ENCODE measurements around the gene P4HA3. TPM values are rescaled to one million over a fixed set of nuclear protein-coding genes. Genes with fewer than 3 reads are reported as not detected.
"Not testable (repeated sequence)": the region's sequence is repeated elsewhere in the genome, so short reads cannot be mapped to it uniquely, and the experiment has no call there.

The P4HA3 gene
- total RNA-seq (2014; rRNA removed; shearing (Covaris generic)) = 0.85 and 1.8 TPM in 2 replicates

DNA sequence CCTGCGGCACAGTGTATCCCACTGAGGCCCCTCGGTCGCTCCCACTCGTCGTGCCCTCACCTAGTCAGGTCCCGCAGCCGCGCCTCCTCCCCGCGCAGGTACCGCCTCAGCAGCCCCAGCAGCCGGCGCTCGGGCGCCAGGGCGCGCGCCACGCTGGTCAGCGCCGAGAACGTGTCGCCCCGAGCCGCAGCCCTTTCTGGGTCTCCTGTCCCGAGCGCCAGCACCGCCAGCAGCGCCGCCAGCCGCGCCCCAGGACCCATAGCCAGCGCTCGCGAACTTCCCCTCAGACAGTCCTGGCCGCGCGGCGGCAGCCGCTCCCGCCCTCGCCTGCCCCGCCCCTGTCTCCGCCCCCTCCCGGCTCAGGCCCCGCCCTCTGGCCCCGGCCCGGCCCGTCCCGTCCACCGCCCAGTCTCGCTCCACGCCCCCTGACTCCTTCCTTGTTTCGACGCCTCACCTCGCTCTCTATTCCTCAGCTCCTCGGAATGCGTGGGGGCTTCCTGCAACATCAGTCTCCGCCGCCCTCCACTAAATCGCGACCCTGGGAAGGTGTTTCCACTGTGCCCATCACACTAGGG is at the start of gene P4HA3:
TSS of gene P4HA3 (minus strand) at position 289 of the 575 bp plus-strand sequence. CDS start at position 260, 29 bp downstream.
- in situ Hi-C loops (cut with HindIII; ENCODE audit: low sequenced_read_pairs) = no loop called here
- DNase-seq (ENCODE audit: low spot score) = peak; percentile 43

DNA sequence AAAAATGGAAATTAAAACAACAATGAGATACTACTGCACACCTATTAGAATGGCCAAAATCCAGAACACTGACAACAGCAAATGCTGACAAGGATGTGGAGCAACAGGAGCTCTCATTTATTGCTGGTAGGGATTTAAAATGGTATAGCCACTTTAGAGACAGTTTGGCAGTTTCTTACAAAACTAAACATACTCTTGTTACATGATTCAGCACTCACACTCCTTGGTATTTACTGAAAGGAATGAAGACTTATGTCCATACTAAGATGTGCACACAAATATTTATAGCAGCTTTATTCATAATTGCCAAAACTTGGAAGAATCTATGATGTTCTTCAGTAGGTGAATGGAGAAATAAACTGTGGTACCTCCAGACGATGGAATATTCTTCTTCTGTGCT is 46.0 kb upstream of the P4HA3 start:
- no peak for DNase-seq (ENCODE audit: low spot score)
- in situ Hi-C loops (cut with HindIII; ENCODE audit: low sequenced_read_pairs) = no loop called here

DNA sequence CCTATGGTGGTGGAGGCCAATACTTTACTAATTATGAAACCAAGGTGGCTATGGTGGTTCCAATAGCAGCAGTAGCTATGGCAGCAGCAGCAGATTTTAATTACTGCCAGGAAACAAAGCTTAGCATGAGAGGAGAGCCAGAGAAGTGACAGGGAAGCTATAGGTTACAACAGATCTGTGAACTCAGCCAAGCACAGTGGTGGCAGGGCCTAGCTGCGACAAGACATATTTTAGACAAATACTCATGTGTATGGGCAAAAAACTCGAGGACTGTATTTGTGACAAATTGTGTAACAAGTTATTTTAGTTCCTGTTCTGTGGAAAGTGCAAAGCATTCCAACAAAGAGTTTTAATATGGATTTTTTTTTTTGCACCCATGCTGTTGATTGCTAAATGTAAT is 44.2 kb upstream of the P4HA3 start:
- in situ Hi-C loops (cut with HindIII; ENCODE audit: low sequenced_read_pairs) = no loop called here
- no peak for DNase-seq (ENCODE audit: low spot score)

DNA sequence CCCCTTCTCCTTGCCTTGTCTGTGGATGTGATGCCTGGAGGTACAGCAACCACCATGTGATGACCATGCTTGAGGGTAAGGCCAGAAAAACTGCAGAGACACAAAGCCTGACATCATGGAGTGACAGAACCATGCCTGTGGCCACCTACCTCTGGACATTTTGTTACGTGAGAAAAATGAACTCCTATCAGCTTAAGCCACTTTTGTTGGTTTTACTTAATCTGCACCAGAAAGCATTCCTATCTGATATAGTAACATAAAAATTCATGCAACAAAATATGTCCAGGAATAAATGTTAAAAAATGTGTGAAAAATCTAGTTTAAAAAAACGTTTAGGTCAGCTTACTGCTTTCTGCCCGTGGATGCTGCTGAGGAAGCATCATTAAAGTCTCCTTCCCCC is 42.6 kb upstream of the P4HA3 start:
- DNase-seq (ENCODE audit: low spot score) = no peak
- in situ Hi-C loops (cut with HindIII; ENCODE audit: low sequenced_read_pairs) = no loop called here

DNA sequence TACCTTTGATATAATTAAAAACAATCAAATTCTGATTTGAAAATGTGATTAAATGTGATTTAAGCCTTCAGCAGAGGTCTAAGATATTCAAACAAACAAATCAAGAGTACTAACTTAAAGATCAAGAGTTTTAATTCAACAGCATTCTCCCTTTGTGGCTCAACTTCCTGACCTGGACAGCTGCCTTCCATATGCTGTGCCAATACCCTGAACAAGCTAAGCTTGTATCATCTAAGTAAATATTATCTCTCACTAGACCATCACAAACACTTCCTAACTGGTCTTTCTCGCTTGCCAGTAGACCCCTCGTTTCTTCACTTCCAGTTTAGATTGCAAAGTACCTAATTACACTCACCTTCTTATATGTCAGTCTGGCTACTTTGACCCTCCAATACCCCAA is 35.9 kb upstream of the P4HA3 start:
- in situ Hi-C loops (cut with HindIII; ENCODE audit: low sequenced_read_pairs) = no loop called here
- DNase-seq (ENCODE audit: low spot score) = no peak

DNA sequence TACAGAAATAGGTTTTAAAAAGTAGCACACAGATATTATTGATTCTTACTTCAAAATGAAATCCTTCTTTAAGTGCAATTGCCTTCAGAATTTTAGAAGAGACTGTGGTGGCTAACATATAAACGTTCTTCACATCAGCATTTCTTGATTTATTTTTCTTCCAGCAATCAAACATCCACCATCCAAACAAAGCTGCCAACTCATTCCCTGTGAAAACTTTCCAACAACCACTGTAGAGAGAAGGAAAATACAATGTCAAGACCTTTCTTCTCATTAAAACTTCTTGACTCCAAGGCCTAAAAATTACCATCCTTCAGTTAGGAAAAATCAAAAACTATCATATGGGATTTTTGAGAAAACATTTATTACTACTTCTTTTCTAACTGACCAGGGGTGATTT is 34.0 kb upstream of the P4HA3 start:
- DNase-seq (ENCODE audit: low spot score) = no peak
- in situ Hi-C loops (cut with HindIII; ENCODE audit: low sequenced_read_pairs) = no loop called here

DNA sequence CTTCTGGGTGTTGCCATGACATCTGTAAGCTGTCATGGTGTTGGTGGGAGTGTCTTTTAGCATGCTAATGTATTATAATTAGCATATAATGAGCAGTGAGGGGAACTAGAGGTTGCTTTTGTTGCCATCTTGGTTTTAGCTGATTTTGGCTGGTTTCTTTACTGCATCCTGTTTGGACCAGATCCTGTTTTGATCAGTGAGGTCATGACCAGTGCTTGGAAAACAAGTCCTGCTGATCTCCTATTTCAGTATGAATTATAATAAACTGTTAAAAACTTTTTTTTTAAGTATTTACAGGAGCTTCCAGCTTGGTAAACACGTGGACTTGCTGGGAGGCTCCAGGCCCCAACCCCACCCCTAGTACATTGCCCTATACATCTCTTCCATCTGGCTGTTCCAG is 30.5 kb upstream of the P4HA3 start:
- in situ Hi-C loops (cut with HindIII; ENCODE audit: low sequenced_read_pairs) = no loop called here
- DNase-seq (ENCODE audit: low spot score) = no peak

DNA sequence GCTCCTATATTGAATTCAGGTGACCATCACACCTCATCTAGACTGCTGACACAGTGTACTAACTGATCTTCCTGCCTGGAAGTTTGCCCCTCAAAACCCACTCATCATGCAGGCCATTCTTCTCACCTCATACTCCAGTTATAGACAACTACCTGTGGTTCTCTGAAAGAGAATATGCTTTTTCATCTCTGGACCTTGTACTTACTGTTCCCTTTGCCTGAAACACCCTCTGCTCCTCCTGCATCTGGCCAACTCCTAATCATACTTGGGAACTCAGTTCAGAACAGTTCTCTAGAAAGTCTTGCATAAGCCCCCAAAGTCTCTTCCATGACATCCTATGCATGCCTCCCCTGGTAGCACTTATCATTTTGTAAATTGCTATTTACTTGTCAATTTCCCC is 28.2 kb upstream of the P4HA3 start:
- in situ Hi-C loops (cut with HindIII; ENCODE audit: low sequenced_read_pairs) = no loop called here
- no peak for DNase-seq (ENCODE audit: low spot score)

- DNase-seq (ENCODE audit: low spot score) = no peak
- in situ Hi-C loops (cut with HindIII; ENCODE audit: low sequenced_read_pairs) = no loop called here
Measured at GRCh38 chr11:74338963-74339362, 27.5 kb upstream of the P4HA3 start.

DNA sequence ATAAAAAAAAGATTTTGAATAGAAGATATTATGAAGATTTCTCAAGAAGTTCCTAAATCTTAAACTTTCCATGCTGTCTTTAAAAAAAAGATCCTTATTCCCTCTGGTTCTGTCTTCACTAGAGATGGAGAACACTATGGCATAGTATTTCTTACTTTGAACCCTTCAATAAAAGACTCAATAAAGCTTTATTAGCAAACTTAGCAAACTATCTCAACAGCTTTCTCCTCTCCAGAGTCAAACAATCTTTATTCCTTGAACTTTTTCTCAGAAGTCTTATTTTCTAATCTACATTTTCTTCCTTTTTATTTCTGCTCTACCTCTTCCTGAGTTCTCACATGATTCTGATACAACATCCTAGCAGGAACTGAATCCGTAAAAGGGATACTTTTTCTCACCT is 21.8 kb upstream of the P4HA3 start:
- in situ Hi-C loops (cut with HindIII; ENCODE audit: low sequenced_read_pairs) = no loop called here
- no peak for DNase-seq (ENCODE audit: low spot score)

- in situ Hi-C loops (cut with HindIII; ENCODE audit: low sequenced_read_pairs) = no loop called here
- no peak for DNase-seq (ENCODE audit: low spot score)
Measured at GRCh38 chr11:74332291-74332690, 20.9 kb upstream of the P4HA3 start.

DNA sequence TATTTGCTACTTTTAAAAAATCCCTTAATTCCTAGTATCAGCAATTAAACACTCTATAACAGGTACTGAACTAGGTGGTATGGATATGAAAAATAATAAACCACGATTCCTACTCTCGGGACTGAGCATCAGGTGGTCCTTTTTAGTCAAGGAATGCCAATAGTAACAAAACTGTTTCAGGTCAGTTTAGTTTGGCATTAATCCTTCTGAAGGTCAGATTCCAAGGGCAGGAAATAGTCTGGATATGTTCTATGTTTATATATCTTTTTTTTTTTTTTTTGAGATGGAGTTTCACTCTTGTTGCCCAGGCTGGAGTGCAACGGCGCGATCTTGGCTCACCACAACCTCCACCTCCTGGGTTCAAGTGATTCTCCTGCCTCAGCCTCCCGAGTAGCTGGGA is 19.6 kb upstream of the P4HA3 start:
- DNase-seq (ENCODE audit: low spot score); in situ Hi-C loops (cut with HindIII; ENCODE audit: low sequenced_read_pairs): not testable (repeated sequence)

GRCh38 chr11:74330075-74330858 is 18.8 kb upstream of the P4HA3 start:
- DNase-seq (ENCODE audit: low spot score) = no peak
- in situ Hi-C loops (cut with HindIII; ENCODE audit: low sequenced_read_pairs) = no loop called here

- DNase-seq (ENCODE audit: low spot score) = no peak
- in situ Hi-C loops (cut with HindIII; ENCODE audit: low sequenced_read_pairs) = no loop called here
Measured at GRCh38 chr11:74327076-74327475, 15.6 kb upstream of the P4HA3 start.

DNA sequence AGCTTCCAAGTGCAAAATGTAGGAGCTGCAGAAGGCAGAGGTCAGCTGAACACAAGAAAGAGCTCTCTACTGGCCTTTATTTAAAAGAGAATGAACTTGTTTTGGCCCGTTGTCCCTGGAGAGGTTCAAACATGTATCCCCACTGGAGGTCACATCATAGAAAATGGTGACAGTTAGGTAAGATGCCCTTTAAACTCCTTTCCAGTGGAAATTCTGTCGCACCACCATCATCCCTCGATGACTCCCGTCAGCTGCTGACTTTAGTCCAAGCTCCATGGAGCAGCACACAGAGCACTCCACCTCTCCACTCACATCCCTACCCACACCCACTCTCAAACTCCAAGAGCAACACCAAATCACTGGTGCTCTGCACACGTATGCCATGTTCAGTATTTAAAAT is 15.2 kb upstream of the P4HA3 start:
- in situ Hi-C loops (cut with HindIII; ENCODE audit: low sequenced_read_pairs) = no loop called here
- DNase-seq (ENCODE audit: low spot score) = no peak

- peak; percentile 99 for DNase-seq (ENCODE audit: low spot score)
- in situ Hi-C loops (cut with HindIII; ENCODE audit: low sequenced_read_pairs) = no loop called here
Measured at GRCh38 chr11:74325649-74326645, 14.5 kb upstream of the P4HA3 start.

DNA sequence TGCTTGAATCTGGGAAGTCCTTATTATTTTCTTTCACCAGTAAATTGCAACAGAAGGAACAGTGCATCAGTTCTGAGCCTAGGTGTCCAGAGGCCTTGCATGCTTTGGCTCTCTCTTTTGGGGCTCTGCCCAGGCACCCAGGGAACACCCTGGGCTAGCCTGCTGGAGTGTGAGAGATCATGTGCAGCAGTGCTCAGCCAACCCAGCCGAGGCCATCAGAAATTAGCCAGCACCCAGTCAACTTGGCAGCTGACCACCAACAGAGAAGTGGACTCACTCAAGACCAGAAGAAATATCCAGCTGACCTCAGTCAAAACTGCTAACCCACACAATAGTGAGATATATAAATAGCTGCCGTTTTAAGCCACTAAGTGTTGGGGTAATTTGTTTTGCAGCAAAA is 11.2 kb upstream of the P4HA3 start:
- in situ Hi-C loops (cut with HindIII; ENCODE audit: low sequenced_read_pairs) = no loop called here
- peak; percentile 51 for DNase-seq (ENCODE audit: low spot score)

- in situ Hi-C loops (cut with HindIII; ENCODE audit: low sequenced_read_pairs) = no loop called here
- peak; percentile 73 for DNase-seq (ENCODE audit: low spot score)
Measured at GRCh38 chr11:74321487-74322188, 10.2 kb upstream of the P4HA3 start.

DNA sequence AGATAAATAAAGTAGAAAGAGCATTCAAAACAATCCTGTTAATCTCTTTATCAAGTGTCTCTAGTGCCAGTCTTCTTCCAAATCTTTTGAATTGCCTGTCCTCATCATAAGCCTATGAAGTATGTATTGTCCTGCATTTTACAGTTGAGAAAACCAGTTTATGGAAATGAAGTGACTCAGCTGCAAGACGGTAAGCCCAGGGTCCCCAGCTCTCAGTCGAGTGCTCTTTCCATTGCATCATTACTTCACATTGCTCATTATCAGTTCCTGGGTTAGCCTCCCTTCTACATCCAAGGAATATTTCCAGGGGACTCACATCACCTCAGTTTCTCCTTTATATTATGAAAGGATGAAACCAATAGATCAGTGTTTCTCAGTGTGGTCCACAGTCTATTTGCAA is 9.1 kb upstream of the P4HA3 start:
- in situ Hi-C loops (cut with HindIII; ENCODE audit: low sequenced_read_pairs) = no loop called here
- DNase-seq (ENCODE audit: low spot score) = no peak

All from G401 (cell line).